K562 (cell line): ENCODE data around the gene VAMP8. TPM values are rescaled to one million over a fixed set of nuclear protein-coding genes. Genes with fewer than 3 reads are reported as not detected.
"Not testable (repeated sequence)": the region's sequence is repeated elsewhere in the genome, so short reads cannot be mapped to it uniquely, and the experiment has no call there.

Source experiments
- ATAC-seq: fragments of 200-7000 bp; cut with Tn5 transposase; 3 replicates; pipeline ENCODE4 v1.9.1; 2020; ENCODE audit warnings: moderate library complexity
- BruUV-seq: library from RNA; stranded (reverse); fragments of 400-500 nt; replicated peaks from 2 replicates; lab custom pipeline; 2021; lab: Mats Ljungman, UMichigan
- CTCF ChIA-PET: fragments of 300-600 bp; formaldehyde crosslinking; extraction: SDS; loops from one replicate; lab custom pipeline; 2021; ENCODE audit warnings: low intra/inter-chr PET ratio; lab: Yijun Ruan, JAX
- POLR2A ChIA-PET: fragments of 300-600, 350-650 bp; sonication (Branson Sonifier 250); formaldehyde crosslinking; extraction: SDS; loops from one replicate; lab custom pipeline; 2021; ENCODE audit warnings: antibody characterized with exemption, inconsistent platforms; lab: Yijun Ruan, JAX
- DNase-seq, 4 experiments: peaks; one replicate each; pipeline versions ENCODE4 v3.0.0 to v3.0.0-alpha.2; 2011 to 2018; ENCODE audit warnings: low spot score in 3 of 4, mixed read lengths in 3 of 4; ENCODE audit errors: extremely low read depth in 1 of 4
- FAIRE-seq: peaks from 2 replicates; lab custom pipeline; 2011; peaks lifted over from hg19 to GRCh38; lab: Jason Lieb, UNC
- H2AFZ ChIP-seq: 2 replicates; pipeline ENCODE4 v1.6.0; 2011; ENCODE audit warnings: low read depth, low read length, control low read depth, inconsistent platforms
- H3K27ac ChIP-seq: fragments of 200-600 bp; 3 replicates; pipeline ENCODE4 v1.8.0; 2011; ENCODE audit warnings: low read depth, mild to moderate bottlenecking, control low read depth, inconsistent platforms, low read length, moderate library complexity, mixed read lengths; ENCODE audit errors: extremely low read depth
- H3K27me3 ChIP-seq, 2 experiments: fragments of 300-600 bp in 1 of 2; 2 replicates in 1 of 2; 3 replicates in 1 of 2; pipeline versions ENCODE4 v1.6.0 to v1.8.0; 2011; ENCODE audit warnings: inconsistent platforms in 2 of 2, low read length in 2 of 2, mild to moderate bottlenecking in 1 of 2, mixed read lengths in 1 of 2, moderate library complexity in 1 of 2; ENCODE audit not compliant: control insufficient read depth in 2 of 2, insufficient read depth in 2 of 2
- H3K36me3 ChIP-seq: fragments of 300-600 bp; 3 replicates; pipeline ENCODE4 v1.8.0; 2011; ENCODE audit warnings: mild to moderate bottlenecking, low read length, inconsistent platforms; ENCODE audit not compliant: control insufficient read depth, insufficient read depth
- H3K4me1 ChIP-seq, 2 experiments: fragments of 200-600 bp in 1 of 2; replicated peaks in 1 of 2; 2 replicates in 1 of 2; 3 replicates in 1 of 2; pipeline versions ENCODE4 v1.5.1 to v1.8.0; 2011; ENCODE audit warnings: inconsistent platforms in 2 of 2, low read length in 2 of 2, mild to moderate bottlenecking in 1 of 2, mixed read lengths in 1 of 2, moderate library complexity in 1 of 2; ENCODE audit not compliant: control insufficient read depth in 2 of 2, insufficient read depth in 2 of 2
- H3K4me2 ChIP-seq: 2 replicates; pipeline ENCODE4 v1.6.1; 2011; ENCODE audit warnings: low read length, control low read depth, inconsistent platforms, mixed read lengths; ENCODE audit not compliant: insufficient read depth
- H3K4me3 ChIP-seq: fragments of 200-600 bp; sonication (generic), shearing (Covaris generic); 2 replicates; pipeline ENCODE4 v1.5.1; 2016; ENCODE audit warnings: control low read depth, inconsistent platforms
- H3K79me2 ChIP-seq: fragments of 200-600 bp; 3 replicates; pipeline ENCODE4 v1.8.0; 2011; ENCODE audit warnings: low read length, inconsistent platforms; ENCODE audit not compliant: control insufficient read depth, insufficient read depth
- H3K9ac ChIP-seq, 2 experiments: 2 replicates each; pipeline versions ENCODE4 v1.6.0 to v1.6.1; 2011; ENCODE audit warnings: low read depth in 2 of 2, low read length in 2 of 2, control low read depth in 1 of 2, inconsistent platforms in 1 of 2, mild to moderate bottlenecking in 1 of 2, mixed read lengths in 1 of 2; ENCODE audit not compliant: insufficient read depth in 1 of 2
- H3K9me1 ChIP-seq: one replicate; pipeline ENCODE4 v1.6.0; 2011; ENCODE audit warnings: inconsistent platforms, mild to moderate bottlenecking, low read length, moderate library complexity; ENCODE audit not compliant: control insufficient read depth, insufficient read depth
- H3K9me3 ChIP-seq: replicated peaks from 2 replicates; pipeline ENCODE4 v1.5.1; 2011; ENCODE audit warnings: low read depth, low read length, inconsistent platforms; ENCODE audit not compliant: control insufficient read depth, insufficient read depth
- H4K20me1 ChIP-seq: replicated peaks from 2 replicates; pipeline ENCODE4 v1.6.1; 2011; ENCODE audit warnings: low read length, inconsistent platforms, mixed read lengths; ENCODE audit not compliant: control insufficient read depth, insufficient read depth
- CXXC5 ChIP-seq: fragments of 250-450 bp; sonication (Bioruptor Pico); IDR thresholded peaks from 2 replicates; pipeline ENCODE4 v1.8.0; 2022; ENCODE audit warnings: inconsistent platforms, mild to moderate bottlenecking, moderate library complexity
- DMBX1 ChIP-seq: fragments of 250-450 bp; sonication (Bioruptor Pico); IDR thresholded peaks from 2 replicates; pipeline ENCODE4 v1.8.0; 2022; ENCODE audit warnings: inconsistent platforms, mild to moderate bottlenecking, moderate library complexity, borderline replicate concordance
- IFI16 ChIP-seq: fragments of 250-450 bp; sonication (Bioruptor Pico); IDR thresholded peaks from 2 replicates; pipeline ENCODE4 v2.1.2; 2022; ENCODE audit warnings: mild to moderate bottlenecking, inconsistent platforms
- SMAD4 ChIP-seq: fragments of 250-450 bp; sonication (Bioruptor Pico); conservative IDR thresholded peaks from 2 replicates; pipeline ENCODE4 v1.8.0; 2021; ENCODE audit warnings: inconsistent platforms, mild to moderate bottlenecking, moderate library complexity
- ZNF583 ChIP-seq: fragments of 250-450 bp; sonication (Bioruptor Pico); IDR thresholded peaks from 2 replicates; pipeline ENCODE4 v1.4.0; 2020
- WGBS: fragments of 100-300 bp; shearing (Covaris generic); methylation state at CpG from one replicate; pipeline ENCODE4 v1.1.6; 2016; ENCODE audit warnings: low coverage, mixed read lengths; ENCODE audit not compliant: insufficient coverage; ENCODE audit errors: missing lambda C conversion rate; 5-methylcytosine and 5-hydroxymethylcytosine counted together
- in situ Hi-C: fragments of 300-500 bp; cut with MboI; formaldehyde crosslinking; loops from 4 replicates; pipeline ENCODE4 v1.15.0; 2018; ENCODE audit warnings: inconsistent platforms, mixed read lengths
- intact Hi-C: fragments of 100-400 bp; cut with micrococcal nuclease; formaldehyde crosslinking; loops from 2 replicates; pipeline ENCODE4 v1.14.2; 2022
- polyA plus RNA-seq, 8 experiments: library from polyadenylated mRNA; depleted of rRNA in 4 of 8; stranded (reverse) in 5 of 8; unstranded in 3 of 8; fragments of >200 nt; fragmentation: Nextera tagmentation in 2 of 8; fragmentation: Illumina TruSeq in 1 of 8; extraction: Ambion mirVana in 2 of 8; extraction: Trizol in 1 of 8; gene quantifications; 2 replicates each; pipeline versions ENCODE4 v1.2.1 to v1.2.3, GENCODE V29; 2011 to 2014; ENCODE audit warnings: inconsistent platforms in 1 of 8, missing spikeins in 1 of 8
- total RNA-seq, 7 experiments: library from RNA; depleted of rRNA in 6 of 7; stranded (reverse); fragments of >200 nt in 6 of 7; fragmentation: Illumina TruSeq in 2 of 7; extraction: Trizol in 2 of 7; gene quantifications; 2 replicates each; pipeline versions ENCODE4 v1.2.1 to v1.2.3, GENCODE V29; 2011 to 2021; ENCODE audit warnings: low replicate concordance in 1 of 7
- TF ChIP-seq, protein P1 (sequence below): fragments of 250-450 bp; sonication (Bioruptor Pico); IDR thresholded peaks from 2 replicates; pipeline ENCODE4 v1.8.0; 2022; ENCODE audit warnings: moderate library complexity, mild to moderate bottlenecking, inconsistent platforms
- TF ChIP-seq, protein P2 (sequence below): fragments of 450-650 bp; IDR thresholded peaks from 2 replicates; pipeline ENCODE4 v1.6.1; 2017; ENCODE audit warnings: antibody characterized with exemption, mild to moderate bottlenecking

The VAMP8 gene
- total and polyA plus RNA-seq, 9 of the 15 experiments (the other 6 are each of a cell fraction or from before 2014, with no cell fraction given) = 107 to 571 (median 248) TPM

DNA sequence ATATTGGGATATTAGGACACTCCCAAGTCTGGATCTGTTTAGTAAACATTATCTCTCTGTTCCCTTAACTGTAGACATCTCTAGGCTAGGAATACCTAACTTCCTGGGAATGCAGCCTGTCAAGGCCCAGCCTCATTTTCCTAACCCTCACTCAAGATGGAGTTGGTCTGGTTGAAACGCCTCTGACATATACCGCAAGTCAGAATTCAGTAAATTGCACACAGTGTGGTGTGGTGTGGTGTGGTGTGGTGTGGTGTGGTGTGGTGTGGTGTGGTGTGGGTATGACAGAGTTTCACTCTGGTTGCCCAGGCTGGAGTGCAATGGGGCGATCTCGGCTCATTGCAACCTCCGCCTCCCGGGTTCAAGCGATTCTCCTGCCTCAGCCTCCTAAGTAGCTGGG, 37.4 kb downstream of the VAMP8 start:
- intact Hi-C loops = loop anchor here (5.0 kb wide), 2 partner anchors 37 to 287 kb away; partner anchors contain the start of genes TGOLN2 and VAMP8

More for the DNA sequence above, 37.4 kb downstream of the VAMP8 start:
- CTCF ChIA-PET, H3K27me3 ChIP-seq, H3K4me2 ChIP-seq, H3K4me3 ChIP-seq, H3K9me3 ChIP-seq, DNase-seq, H3K9me1 ChIP-seq, FAIRE-seq: not testable (repeated sequence)
- WGBS = 92% methylated on average over 7 of the region's 7 CpGs
- POLR2A ChIA-PET = interaction anchor here (0.7 to 1.3 kb wide), 3 partner anchors 20 to 579 kb away, joined by 3 to 5 read pairs (median 4); partner anchors contain the start of genes GGCX and RNF181
- TF ChIP-seq CXXC5 (CRISPR knock-in tag) = 0 out of 2 replicates have a peak, but pooled peaks have one; percentile 14
- TF ChIP-seq, protein P1, sequence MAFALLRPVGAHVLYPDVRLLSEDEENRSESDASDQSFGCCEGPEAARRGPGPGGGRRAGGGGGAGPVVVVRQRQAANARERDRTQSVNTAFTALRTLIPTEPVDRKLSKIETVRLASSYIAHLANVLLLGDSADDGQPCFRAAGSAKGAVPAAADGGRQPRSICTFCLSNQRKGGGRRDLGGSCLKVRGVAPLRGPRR = peak; percentile 48; the same call in 1 of the 2 replicates
- TF ChIP-seq, protein P2, sequence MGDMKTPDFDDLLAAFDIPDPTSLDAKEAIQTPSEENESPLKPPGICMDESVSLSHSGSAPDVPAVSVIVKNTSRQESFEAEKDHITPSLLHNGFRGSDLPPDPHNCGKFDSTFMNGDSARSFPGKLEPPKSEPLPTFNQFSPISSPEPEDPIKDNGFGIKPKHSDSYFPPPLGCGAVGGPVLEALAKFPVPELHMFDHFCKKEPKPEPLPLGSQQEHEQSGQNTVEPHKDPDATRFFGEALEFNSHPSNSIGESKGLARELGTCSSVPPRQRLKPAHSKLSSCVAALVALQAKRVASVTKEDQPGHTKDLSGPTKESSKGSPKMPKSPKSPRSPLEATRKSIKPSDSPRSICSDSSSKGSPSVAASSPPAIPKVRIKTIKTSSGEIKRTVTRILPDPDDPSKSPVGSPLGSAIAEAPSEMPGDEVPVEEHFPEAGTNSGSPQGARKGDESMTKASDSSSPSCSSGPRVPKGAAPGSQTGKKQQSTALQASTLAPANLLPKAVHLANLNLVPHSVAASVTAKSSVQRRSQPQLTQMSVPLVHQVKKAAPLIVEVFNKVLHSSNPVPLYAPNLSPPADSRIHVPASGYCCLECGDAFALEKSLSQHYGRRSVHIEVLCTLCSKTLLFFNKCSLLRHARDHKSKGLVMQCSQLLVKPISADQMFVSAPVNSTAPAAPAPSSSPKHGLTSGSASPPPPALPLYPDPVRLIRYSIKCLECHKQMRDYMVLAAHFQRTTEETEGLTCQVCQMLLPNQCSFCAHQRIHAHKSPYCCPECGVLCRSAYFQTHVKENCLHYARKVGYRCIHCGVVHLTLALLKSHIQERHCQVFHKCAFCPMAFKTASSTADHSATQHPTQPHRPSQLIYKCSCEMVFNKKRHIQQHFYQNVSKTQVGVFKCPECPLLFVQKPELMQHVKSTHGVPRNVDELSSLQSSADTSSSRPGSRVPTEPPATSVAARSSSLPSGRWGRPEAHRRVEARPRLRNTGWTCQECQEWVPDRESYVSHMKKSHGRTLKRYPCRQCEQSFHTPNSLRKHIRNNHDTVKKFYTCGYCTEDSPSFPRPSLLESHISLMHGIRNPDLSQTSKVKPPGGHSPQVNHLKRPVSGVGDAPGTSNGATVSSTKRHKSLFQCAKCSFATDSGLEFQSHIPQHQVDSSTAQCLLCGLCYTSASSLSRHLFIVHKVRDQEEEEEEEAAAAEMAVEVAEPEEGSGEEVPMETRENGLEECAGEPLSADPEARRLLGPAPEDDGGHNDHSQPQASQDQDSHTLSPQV = peak; percentile 50; the same call in 1 of the 2 replicates
- 0 out of 2 replicates have a peak, but pooled peaks have one; percentile 23 for TF ChIP-seq ZNF583 (CRISPR knock-in tag)
- peak; percentile 31; the same call in 1 of the 2 replicates for TF ChIP-seq SMAD4 (CRISPR knock-in tag)
- TF ChIP-seq IFI16 (CRISPR knock-in tag) = 0 out of 2 replicates have a peak, but pooled peaks have one; percentile 54
- TF ChIP-seq DMBX1 (CRISPR knock-in tag) = 0 out of 2 replicates have a peak, but pooled peaks have one; percentile 45
- TF ChIP-seq, all 486 proteins: peak for 7; not testable (repeated sequence) for 479
- H3K27ac ChIP-seq, H3K9ac ChIP-seq, ATAC-seq, BruUV-seq, H2AFZ ChIP-seq, in situ Hi-C loops, H4K20me1 ChIP-seq: not testable (repeated sequence)
- H3K36me3 ChIP-seq = peaks cover 31% of the 10 kb centered on the region
- H3K4me1 ChIP-seq = peaks cover 11 to 33% of the 10 kb centered on the region in 2 experiments; a peak in 4 of 5 replicates
- H3K79me2 ChIP-seq = peaks cover 66% of the 10 kb centered on the region
